ENCODE measurements around the gene DR1.

The DR1 gene

DNA sequence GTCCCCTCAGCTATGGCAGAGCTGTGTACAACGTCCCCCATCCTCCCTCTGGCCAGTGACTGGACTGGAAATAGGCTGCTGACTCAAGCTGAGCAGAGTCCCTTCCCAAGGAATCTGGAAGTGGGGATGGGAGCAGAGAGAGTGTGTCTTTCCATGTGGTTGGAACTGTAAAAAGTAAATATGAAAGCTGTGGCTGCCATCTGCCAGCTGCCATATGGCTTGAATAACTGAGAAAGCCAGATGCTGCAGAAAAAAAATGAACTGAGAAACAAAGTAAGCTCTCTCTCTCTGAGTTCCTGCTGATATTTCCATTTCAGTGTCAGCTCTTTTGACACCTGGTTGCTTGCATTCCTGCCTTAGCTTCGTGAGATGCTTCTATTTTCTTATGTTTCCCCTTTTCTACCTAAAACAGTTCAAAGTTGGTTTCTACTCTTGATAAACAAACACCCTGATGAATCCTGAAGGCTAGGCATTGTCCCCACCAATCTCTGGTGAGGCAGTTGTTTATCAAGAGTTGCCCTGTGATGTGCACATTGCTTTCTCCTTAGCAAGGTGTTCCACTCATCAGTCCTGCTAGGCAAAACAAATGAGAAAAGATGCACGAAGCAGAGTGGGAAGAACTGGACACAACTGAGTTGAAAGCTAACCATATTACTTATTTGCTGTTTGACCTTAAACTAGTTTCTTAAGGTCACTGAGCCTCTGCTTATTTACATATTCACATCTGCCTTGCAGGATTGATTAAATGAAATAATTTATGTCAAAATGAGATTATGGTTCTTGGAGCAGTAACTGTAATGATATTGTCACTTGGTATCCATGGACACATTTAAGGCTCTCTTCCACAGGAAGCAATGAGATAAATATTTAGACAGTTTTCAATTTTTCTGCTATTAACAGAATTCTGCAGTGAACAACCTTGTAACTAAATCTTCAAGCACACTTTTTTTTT lies 16.6 kb upstream of the DR1 start:
- TF ChIP-seq GATA3 (IDR thresholded peaks at IDR 0.05; ENCODE audit: low read depth, low read length) = no peak
- TF ChIP-seq GATA2 (IDR thresholded peaks at IDR 0.05; ENCODE audit: low read depth, low read length) = no peak

- TF ChIP-seq GATA3 (IDR thresholded peaks at IDR 0.05; ENCODE audit: low read depth, low read length) = no peak
- no peak for TF ChIP-seq GATA2 (IDR thresholded peaks at IDR 0.05; ENCODE audit: low read depth, low read length)
Measured at GRCh38 chr1:93330196-93330595, 15.5 kb upstream of the DR1 start.

- no peak for TF ChIP-seq GATA2 (IDR thresholded peaks at IDR 0.05; ENCODE audit: low read depth, low read length)
- TF ChIP-seq GATA3 (IDR thresholded peaks at IDR 0.05; ENCODE audit: low read depth, low read length) = no peak
Measured at GRCh38 chr1:93330617-93331016, 15.1 kb upstream of the DR1 start.

DNA sequence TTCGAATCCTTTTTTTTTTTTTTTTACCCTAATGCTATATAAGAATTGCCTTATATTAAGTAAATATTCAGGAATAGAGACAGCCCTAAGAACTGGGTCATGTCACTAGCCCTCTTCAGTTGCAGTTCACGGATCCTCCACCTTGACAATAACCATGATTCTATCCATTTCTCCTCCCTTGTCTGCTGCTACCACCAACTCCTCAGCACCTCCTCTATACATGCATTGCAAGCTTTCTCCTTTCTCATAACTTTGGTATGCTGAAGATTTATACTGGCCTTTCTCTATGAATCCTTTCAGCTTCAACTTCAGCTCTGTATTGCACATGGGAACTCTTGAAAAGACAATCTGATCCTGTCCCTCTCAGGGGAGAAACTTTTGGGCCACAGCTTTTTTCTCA lies 14.3 kb upstream of the DR1 start:
- TF ChIP-seq GATA3 (IDR thresholded peaks at IDR 0.05; ENCODE audit: low read depth, low read length) (no peak), GATA2 (IDR thresholded peaks at IDR 0.05; ENCODE audit: low read depth, low read length) (no peak)

GRCh38 chr1:93332368-93332767 lies 13.3 kb upstream of the DR1 start:
- TF ChIP-seq GATA3 (IDR thresholded peaks at IDR 0.05; ENCODE audit: low read depth, low read length) (no peak), GATA2 (IDR thresholded peaks at IDR 0.05; ENCODE audit: low read depth, low read length) (no peak)

- TF ChIP-seq GATA3 (IDR thresholded peaks at IDR 0.05; ENCODE audit: low read depth, low read length) = no peak
Measured at GRCh38 chr1:93338387-93339146, 7.1 kb upstream of the DR1 start.

GRCh38 chr1:93339171-93339697 lies 6.5 kb upstream of the DR1 start:
- TF ChIP-seq GATA2 (IDR thresholded peaks at IDR 0.05; ENCODE audit: low read depth, low read length) (no peak), GATA3 (IDR thresholded peaks at IDR 0.05; ENCODE audit: low read depth, low read length) (no peak)

GRCh38 chr1:93340090-93340489 lies 5.6 kb upstream of the DR1 start:
- no peak for TF ChIP-seq GATA2 (IDR thresholded peaks at IDR 0.05; ENCODE audit: low read depth, low read length)
- TF ChIP-seq GATA3 (IDR thresholded peaks at IDR 0.05; ENCODE audit: low read depth, low read length) = no peak

DNA sequence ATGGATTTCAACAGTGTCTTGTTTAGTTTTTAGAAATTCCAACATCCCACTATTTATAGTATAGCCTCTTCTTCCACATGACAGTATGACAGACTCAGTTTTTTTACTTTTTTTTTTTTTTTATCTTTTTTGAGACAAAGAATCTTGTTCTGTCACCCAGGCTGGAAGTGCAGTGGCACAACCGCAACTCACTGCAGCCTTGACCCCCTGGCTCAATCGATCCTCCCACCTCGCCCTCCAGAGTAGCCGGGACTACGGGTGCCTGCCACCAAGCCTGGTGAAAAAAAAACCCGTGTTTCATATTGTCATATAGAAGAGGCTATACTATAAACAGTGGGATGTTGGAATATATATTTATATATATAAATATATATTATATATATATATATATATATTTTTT lies 1.2 kb upstream of the DR1 start:
- TF ChIP-seq GATA2 (IDR thresholded peaks at IDR 0.05; ENCODE audit: low read depth, low read length) (no peak), GATA3 (IDR thresholded peaks at IDR 0.05; ENCODE audit: low read depth, low read length) (no peak)

DNA sequence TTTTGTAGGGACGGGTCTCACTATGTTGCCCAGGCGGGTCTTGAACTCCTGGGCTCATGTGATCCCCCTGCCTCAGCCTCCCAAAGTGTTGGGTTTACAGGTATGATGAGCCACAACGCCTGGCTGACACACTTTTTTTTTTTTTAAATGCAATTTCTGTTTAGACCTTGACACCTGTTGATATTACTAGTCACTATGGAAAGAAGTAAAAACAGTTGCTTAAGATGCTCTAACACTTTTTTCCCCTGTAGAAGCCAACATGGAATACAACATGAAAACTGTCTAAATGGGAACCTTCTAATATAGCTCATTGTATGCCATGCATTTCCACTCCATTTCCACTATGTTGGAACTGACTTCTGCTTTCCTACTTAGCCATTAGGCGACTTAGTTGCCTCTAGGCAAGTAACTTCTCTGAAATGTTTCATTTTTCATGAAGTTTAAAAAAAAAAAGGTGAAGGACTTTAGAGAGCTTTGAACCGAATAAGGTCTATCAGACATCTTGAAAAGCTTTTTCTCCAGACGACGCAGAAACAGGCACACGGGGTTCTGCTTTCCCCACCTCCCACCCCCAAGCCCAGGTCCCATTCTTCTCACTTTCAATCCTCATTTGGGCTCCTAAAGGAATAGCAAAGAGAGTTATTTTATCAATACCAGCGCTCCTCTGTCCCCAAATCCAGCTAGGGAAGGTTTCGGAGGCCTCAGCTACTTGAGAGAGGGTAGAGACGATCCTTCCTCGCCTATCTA lies 648 bp upstream of the DR1 start:
- TF ChIP-seq GATA3 (IDR thresholded peaks at IDR 0.05; ENCODE audit: low read depth, low read length) = no peak
- no peak for TF ChIP-seq GATA2 (IDR thresholded peaks at IDR 0.05; ENCODE audit: low read depth, low read length)

DNA sequence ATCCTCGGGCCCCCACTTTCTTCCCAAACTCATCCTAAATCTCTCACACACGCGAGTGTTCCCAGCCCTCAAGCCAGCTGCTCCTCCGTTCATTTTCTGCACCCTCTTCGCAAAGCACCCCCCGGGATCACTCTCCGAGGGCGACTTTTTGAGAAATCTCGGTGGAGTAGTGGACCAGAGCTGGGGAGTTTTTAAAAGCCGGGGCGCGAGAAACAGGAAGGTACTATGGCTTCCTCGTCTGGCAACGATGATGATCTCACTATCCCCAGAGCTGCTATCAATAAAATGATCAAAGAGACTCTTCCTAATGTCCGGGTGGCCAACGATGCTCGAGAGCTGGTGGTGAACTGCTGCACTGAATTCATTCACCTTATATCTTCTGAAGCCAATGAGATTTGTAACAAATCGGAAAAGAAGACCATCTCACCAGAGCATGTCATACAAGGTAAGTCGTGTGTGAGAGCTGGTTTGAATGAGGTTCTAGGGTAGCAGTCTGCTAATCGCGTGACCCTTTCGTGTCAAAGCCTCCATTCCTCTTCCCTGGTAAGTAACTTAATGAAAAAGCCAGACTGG lies 800 bp downstream of the DR1 start:
- TF ChIP-seq GATA3 (IDR thresholded peaks at IDR 0.05; ENCODE audit: low read depth, low read length) = peak; percentile 34; the same call in 1 of the 2 replicates
- TF ChIP-seq GATA2 (IDR thresholded peaks at IDR 0.05; ENCODE audit: low read depth, low read length) = peak; percentile 81

DNA sequence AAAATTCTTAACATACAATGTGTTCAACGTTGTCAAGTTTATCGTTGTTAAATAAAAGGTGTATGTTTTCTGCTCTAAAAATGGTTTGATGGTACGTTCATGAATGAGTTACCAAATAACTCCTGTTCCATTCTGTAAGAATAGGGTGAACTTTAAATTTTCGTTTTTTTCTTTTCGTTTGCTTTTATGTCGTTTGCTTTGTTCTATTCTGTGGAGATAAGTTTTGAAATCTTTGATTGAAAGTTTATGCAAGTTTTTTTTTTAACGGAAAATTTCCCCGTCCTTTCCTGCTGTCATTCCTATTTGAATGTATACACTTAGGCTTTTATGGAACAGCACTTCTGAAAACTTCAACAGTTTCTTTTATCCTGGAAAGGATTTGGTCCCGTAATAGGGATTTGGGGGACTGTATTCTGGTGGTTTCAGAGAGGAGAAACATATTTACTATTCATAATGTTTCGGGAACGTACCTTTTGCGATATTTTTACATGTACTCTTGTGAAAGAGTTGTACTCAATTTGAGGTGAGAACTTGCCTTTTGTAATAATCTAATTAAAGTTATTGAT lies 1.7 kb downstream of the DR1 start:
- no peak for TF ChIP-seq GATA3 (IDR thresholded peaks at IDR 0.05; ENCODE audit: low read depth, low read length)
- no peak for TF ChIP-seq GATA2 (IDR thresholded peaks at IDR 0.05; ENCODE audit: low read depth, low read length)

DNA sequence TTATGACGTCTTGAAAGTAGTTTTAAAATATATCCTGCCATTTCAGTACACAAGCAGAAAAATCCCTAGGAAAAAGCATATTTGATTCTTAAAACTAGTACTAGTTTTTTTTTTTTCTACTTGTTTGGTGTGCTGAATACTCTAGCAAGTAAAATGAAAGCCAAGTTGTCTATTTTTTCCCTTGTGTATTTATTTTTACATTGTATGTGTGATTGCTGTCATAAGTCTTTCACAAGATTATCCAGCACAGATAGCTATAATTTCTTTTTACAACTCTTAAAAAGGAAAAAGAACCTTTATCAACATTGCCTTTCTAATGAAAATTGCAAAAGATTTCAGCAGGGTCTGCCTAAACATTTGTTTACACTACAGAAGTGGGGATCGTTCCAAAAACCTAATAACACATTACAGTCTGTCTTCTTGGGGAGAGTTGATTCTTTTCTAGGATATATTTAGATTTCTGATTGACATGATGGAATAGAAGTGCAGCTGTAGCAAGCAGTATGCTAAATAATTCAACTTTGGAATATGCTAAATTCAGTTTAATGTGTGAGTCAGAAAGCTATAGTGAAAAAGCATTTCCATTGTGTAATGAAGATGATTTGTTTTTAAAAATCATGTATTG lies 2.5 kb downstream of the DR1 start:
- TF ChIP-seq GATA2 (IDR thresholded peaks at IDR 0.05; ENCODE audit: low read depth, low read length) (no peak), GATA3 (IDR thresholded peaks at IDR 0.05; ENCODE audit: low read depth, low read length) (no peak)
